C4-2B (cell line): ENCODE data around the gene RAPSN.

Experiments used
- H3K27ac ChIP-seq: fragments of 450-650 bp; 2 replicates; pipeline ENCODE4 v1.5.1; 2017
- ZFX ChIP-seq: fragments of 450-650 bp; IDR thresholded peaks from 2 replicates; pipeline ENCODE4 v1.6.1; 2017
- TF ChIP-seq, protein P1 (sequence below): fragments of 450-650 bp; conservative IDR thresholded peaks from 2 replicates; pipeline ENCODE4 v1.5.1; 2017; ENCODE audit warnings: mild to moderate bottlenecking

RAPSN gene

DNA sequence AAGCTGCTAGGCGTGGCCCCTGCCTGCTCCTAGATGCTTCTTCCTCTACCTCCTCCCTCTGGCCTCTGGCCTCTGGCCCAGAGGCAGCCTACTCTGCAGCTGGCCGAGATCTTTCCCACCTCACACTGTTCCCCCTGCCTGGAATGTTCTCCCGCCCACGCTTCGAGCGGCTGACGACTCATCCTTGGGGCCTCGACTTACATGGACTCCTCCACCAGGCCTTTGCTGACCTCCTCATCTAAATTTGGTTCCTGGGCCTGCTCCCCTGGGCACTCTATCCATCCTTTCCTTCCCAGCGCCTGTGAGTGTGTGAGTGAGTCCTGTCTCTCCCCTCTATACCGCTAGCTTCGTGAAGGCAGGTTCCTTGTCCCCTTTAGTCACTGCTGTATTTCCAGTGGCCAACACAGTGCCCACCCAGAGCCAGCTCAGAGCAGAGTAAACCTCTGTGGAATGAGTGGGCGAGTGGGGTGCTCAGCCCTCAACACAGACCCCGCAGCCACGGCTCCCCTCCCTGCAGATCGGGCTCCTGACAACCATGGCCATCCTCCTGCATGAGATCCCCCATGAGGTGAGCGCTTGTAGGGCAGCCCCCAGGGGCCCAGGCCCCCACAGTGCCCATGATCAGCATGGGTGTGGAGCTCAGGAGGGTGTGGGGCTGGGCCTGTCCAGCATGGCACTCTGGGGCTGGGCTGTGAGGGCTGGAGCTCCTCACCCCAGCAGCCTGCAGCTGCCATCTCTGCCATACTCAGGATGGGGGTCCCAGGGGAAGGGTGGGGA, 34.8 kb downstream of the RAPSN start:
- H3K27ac ChIP-seq = no peak overlapping the region
- TF ChIP-seq ZFX = no peak
- TF ChIP-seq, protein P1, sequence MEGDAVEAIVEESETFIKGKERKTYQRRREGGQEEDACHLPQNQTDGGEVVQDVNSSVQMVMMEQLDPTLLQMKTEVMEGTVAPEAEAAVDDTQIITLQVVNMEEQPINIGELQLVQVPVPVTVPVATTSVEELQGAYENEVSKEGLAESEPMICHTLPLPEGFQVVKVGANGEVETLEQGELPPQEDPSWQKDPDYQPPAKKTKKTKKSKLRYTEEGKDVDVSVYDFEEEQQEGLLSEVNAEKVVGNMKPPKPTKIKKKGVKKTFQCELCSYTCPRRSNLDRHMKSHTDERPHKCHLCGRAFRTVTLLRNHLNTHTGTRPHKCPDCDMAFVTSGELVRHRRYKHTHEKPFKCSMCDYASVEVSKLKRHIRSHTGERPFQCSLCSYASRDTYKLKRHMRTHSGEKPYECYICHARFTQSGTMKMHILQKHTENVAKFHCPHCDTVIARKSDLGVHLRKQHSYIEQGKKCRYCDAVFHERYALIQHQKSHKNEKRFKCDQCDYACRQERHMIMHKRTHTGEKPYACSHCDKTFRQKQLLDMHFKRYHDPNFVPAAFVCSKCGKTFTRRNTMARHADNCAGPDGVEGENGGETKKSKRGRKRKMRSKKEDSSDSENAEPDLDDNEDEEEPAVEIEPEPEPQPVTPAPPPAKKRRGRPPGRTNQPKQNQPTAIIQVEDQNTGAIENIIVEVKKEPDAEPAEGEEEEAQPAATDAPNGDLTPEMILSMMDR = no peak

DNA sequence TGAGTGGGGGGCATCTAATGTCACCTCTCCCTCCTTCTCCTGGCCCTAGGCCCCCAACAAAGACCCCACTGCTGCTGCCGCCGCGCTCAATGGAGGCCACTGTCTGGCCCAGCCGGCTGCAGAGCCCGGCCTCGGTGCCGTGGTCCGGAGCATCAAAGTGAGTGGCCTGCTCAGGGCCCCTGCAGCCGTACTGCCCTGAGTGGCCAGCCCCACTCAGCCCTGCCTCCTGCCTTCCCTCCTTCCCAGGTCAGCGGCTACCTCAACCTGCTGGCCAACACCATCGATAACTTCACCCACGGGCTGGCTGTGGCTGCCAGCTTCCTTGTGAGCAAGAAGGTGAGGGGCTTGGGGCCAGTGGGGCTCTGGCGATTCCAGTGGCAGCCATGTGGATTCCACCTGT, 35.6 kb downstream of the RAPSN start:
- TF ChIP-seq, protein P1 = no peak
- TF ChIP-seq ZFX = no peak
- no peak overlapping the region for H3K27ac ChIP-seq

DNA sequence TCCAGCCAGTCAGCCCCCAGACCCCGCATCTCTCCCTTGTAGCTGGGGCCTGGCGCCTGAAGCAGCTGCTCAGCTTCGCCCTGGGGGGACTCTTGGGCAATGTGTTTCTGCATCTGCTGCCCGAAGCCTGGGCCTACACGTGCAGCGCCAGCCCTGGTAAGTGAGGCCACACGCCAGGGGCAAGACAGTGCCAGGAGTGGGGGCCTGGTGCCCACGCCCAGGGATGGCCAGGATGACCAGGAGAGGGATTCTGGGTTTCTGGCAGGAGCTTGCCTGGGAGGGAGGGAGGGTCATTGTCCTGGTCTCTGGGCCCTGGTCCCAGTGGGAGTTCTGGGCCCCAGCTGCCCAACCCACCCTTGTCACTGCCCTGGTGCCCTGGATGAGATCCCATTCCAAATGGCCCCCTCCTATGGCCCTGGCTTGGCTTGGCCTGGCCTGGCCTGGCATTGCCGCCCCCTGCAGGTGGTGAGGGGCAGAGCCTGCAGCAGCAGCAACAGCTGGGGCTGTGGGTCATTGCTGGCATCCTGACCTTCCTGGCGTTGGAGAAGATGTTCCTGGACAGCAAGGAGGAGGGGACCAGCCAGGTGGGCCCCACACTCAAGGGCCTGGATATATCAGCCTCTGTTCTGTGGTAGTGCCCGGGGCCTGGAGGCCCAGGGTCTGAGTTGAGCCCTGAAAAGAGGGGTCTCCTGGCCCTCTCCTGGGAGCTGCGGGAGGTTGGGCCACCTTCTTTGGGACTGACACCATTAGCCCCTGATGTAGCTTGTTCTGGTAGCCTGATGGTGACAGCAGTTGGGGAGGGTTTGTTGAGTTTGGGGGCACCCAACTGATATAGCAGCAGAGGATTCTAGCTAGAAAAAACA, 36.8 kb downstream of the RAPSN start:
- TF ChIP-seq ZFX = no peak
- TF ChIP-seq, protein P1 = peak; percentile 84
- no peak overlapping the region for H3K27ac ChIP-seq

DNA sequence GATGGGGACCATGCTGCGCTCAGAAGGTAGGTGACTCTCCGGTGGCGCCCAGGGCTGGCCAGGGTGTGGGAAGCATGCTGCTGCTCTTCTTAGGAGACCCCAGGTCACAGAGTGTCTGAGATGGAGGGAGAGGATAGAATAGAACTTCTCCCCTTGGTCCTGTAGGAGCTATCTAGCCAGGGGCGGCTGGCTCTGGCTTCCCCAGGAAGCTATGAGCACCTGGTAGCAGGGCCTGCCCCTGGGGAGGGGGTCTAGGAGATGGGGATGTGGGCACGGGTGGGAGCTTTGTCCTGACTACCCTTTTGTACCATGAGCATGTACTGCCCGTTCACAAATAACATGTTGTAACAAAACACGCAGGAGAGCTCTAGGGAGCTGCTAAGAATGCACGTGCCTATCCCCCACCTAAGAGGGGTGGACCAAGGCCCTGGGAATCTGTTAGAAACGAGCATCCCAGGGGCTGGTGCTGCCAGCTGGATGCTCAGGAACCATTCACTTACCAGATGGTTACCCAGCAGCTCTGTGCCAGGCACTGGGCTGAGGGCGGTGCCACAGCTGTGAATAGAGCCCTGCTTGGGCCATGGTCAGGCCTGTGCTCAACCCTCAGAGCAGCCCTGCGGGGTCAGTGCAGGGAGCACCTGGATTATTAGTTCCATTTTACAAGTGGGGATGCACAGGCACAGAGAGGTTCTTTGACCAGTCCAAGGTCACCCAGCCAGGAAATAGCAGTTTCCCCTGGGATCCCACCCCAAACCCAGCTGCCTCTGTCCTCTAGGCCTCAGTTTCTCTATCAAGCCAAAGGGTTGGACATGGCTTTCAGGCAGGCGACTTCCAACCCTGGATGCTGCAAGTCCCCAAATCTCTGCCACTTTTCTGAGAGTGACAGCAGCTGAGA, 38.3 kb downstream of the RAPSN start:
- H3K27ac ChIP-seq = no peak overlapping the region
- no peak for TF ChIP-seq ZFX
- TF ChIP-seq, protein P1 = no peak

DNA sequence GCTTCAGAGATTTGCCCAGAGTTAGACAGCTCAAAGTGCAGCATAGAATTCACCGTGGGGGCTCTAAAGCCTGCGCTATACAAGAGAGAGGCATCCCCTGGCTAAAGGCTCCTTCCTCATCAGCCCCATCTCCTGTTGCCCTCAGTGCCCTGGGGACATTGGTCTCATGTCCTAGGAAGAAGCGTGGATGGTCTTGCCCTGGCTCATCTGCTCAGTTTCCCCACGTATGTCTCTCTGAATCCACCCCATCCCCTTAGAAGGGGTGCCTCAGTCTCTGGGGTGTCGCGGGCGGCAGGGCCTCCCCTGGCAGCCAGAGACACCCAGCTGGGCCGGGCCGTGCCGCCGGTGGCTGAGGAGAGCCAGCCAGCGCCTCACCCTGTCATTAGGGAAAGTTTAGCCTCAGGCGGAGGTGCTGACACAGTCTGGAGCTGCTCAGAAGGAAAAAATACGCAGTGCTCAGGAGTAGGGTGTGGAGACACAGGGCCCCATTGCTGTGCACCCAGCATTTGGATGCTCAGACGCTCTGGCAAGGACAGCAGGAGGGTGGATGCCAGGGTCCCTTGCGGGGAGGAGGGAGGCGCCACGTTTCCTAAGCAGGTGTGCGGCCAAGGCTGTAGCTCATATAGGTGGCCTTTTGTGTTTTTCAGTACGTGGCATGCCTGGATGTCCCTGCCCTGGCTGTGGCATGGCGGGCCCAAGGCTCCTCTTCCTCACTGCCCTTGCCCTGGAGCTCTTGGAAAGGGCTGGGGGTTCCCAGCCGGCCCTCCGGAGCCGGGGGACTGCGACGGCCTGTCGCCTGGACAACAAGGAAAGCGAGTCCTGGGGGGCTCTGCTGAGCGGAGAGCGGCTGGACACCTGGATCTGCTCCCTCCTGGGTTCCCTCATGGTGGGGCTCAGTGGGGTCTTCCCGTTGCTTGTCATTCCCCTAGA, 39.2 kb downstream of the RAPSN start:
- H3K27ac ChIP-seq = no peak overlapping the region
- TF ChIP-seq ZFX = no peak
- TF ChIP-seq, protein P1 = no peak

DNA sequence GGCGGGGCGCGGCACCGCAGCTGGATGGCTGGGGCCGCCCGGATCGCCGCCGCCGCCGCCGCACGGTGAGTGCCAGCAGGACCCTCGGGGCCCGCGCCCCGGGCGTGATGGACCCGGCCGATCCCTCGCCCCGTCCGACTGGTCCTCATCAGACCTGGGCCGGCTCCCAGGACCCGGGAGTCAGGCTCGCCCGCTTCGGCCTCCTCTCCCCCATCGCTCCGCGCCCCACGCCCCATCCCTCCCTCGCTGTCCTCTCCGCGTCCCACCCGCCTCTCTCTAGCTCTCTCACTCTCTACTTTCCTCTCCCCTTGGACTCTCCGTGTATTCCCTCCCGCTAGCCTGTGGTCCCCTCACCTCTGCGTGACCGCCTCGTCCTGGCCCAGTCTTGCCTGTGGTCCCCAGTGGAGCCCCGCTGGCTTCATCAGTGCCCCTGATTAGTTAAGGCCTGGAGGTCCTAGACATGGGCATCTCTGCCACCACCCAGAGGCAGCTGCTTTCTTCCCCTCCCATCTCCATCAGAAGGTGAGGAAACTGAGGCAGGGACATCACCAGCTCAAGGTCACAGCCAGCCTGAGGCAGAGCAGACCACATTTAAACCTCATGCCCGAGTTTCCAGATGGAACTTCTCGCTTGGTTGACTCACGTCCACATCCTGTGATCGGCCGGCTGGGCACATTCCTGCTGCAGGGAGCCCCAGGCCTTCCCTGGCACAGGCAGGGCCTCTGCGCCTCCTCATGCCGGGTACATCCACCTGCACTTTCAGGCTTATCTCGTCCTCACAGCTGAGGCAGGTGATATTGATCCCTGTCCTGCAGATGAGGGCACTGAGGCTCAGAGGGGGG, 40.1 kb downstream of the RAPSN start:
- no peak for TF ChIP-seq ZFX
- TF ChIP-seq, protein P1 = no peak
- peak overlapping the region; percentile 89 for H3K27ac ChIP-seq
